SU-DHL-6 (cell line): ENCODE data around the gene DSTN.

Source experiments
- H2AFZ ChIP-seq: fragments of 200-600 bp; sonication (generic); 2 replicates; pipeline ENCODE4 v1.6.1; 2014; ENCODE audit warnings: low read depth, mild to moderate bottlenecking, moderate library complexity, mixed read lengths, antibody characterized with exemption, low read length; ENCODE audit not compliant: severe bottlenecking
- H3F3A ChIP-seq: fragments of 200-600 bp; shearing (Covaris generic); 2 replicates; pipeline ENCODE4 v1.6.0; 2016; ENCODE audit warnings: antibody characterized with exemption, mild to moderate bottlenecking; ENCODE audit not compliant: insufficient read depth
- H3K27ac ChIP-seq: fragments of 200-600 bp; sonication (generic); 2 replicates; pipeline ENCODE4 v1.5.1; 2016; ENCODE audit warnings: low read depth, mild to moderate bottlenecking, low read length, moderate library complexity, mixed read lengths
- H3K27me3 ChIP-seq: fragments of 200-600 bp; sonication (generic), shearing (Covaris generic); 2 replicates; pipeline ENCODE4 v1.6.0; 2014; ENCODE audit warnings: mild to moderate bottlenecking, low read length
- H3K36me3 ChIP-seq: fragments of 200-600 bp; sonication (generic); 2 replicates; pipeline ENCODE4 v1.6.1; 2014; ENCODE audit warnings: mild to moderate bottlenecking, low read length, mixed read lengths
- H3K4me2 ChIP-seq: fragments of 300-600, 200-600 bp; shearing (Covaris generic), sonication (generic); 2 replicates; pipeline ENCODE4 v1.6.0; 2014; ENCODE audit warnings: low read length, low read depth, mild to moderate bottlenecking; ENCODE audit not compliant: poor library complexity, severe bottlenecking
- H3K4me3 ChIP-seq: fragments of 200-600 bp; sonication (generic); 2 replicates; pipeline ENCODE4 v1.5.1; 2014; ENCODE audit warnings: antibody characterized with exemption, low read length, mild to moderate bottlenecking, mixed read lengths; ENCODE audit not compliant: insufficient read depth, poor library complexity, severe bottlenecking
- H3K79me2 ChIP-seq: fragments of 200-600 bp; sonication (generic); 2 replicates; pipeline ENCODE4 v1.6.1; 2014; ENCODE audit warnings: mild to moderate bottlenecking, low read length, moderate library complexity; ENCODE audit not compliant: insufficient read depth
- H3K9ac ChIP-seq: fragments of 200-600 bp; sonication (generic); 2 replicates; pipeline ENCODE4 v1.7.0; 2014; ENCODE audit warnings: mild to moderate bottlenecking, low read length
- H3K9me2 ChIP-seq: fragments of 200-600 bp; sonication (generic); replicated peaks from 2 replicates; pipeline ENCODE4 v1.6.1; 2014; ENCODE audit warnings: low read length; ENCODE audit not compliant: insufficient read depth
- H3K9me3 ChIP-seq: fragments of 200-600 bp; sonication (generic); 2 replicates; pipeline ENCODE4 v1.6.1; 2014; ENCODE audit warnings: low read length, mixed read lengths; ENCODE audit not compliant: insufficient read depth
- H4K20me1 ChIP-seq: fragments of 200-600 bp; sonication (generic); 2 replicates; pipeline ENCODE4 v1.6.1; 2014; ENCODE audit warnings: low read depth, mild to moderate bottlenecking, antibody characterized with exemption, low read length, moderate library complexity, mixed read lengths
- CTCF ChIP-seq: fragments of 200-600 bp; sonication (generic); IDR thresholded peaks from one replicate; pipeline ENCODE4 v1.5.1; 2017; ENCODE audit warnings: antibody characterized with exemption, mild to moderate bottlenecking, low read length, moderate library complexity; ENCODE audit not compliant: insufficient read depth, poor library complexity, severe bottlenecking
- EZH2phosphoT487 ChIP-seq: fragments of 200-600 bp; sonication (generic), shearing (Covaris generic); conservative IDR thresholded peaks from 2 replicates; pipeline ENCODE4 v1.6.1; 2018; ENCODE audit warnings: mild to moderate bottlenecking, antibody characterized with exemption, low read length, moderate library complexity, mixed read lengths

DSTN gene

GRCh38 chr20:17652411-17652810 lies 82.5 kb downstream of the DSTN start:
- Histone ChIP-seq H3K4me2 (no peak overlapping the region), H4K20me1 (no peaks in the 10 kb centered on the region), H2AFZ (no peak overlapping the region), H3K9ac (no peak overlapping the region), H3K79me2 (no peaks in the 10 kb centered on the region), H3K9me2 (no peaks in the 10 kb centered on the region), H3K27ac (no peak overlapping the region), H3F3A (no peaks in the 10 kb centered on the region), H3K27me3 (no peaks in the 10 kb centered on the region), H3K4me3 (no peak overlapping the region), H3K36me3 (no peaks in the 10 kb centered on the region), H3K9me3 (no peaks in the 10 kb centered on the region)
- TF ChIP-seq CTCF, result no peak
- no peak for TF ChIP-seq EZH2phosphoT487

GRCh38 chr20:17653835-17654648 lies 84.2 kb downstream of the DSTN start:
- H3F3A ChIP-seq, result no peaks in the 10 kb centered on the region
- no peaks in the 10 kb centered on the region for H4K20me1 ChIP-seq
- H3K4me2 ChIP-seq, result no peak overlapping the region
- no peaks in the 10 kb centered on the region for H3K9me3 ChIP-seq
- H3K9me2 ChIP-seq, result no peaks in the 10 kb centered on the region
- no peaks in the 10 kb centered on the region for H3K79me2 ChIP-seq
- H3K4me3 ChIP-seq, result no peak overlapping the region
- no peak overlapping the region for H3K27ac ChIP-seq
- H3K27me3 ChIP-seq, result no peaks in the 10 kb centered on the region
- no peak for TF ChIP-seq EZH2phosphoT487
- no peak for TF ChIP-seq CTCF
- no peak overlapping the region for H3K9ac ChIP-seq
- H3K36me3 ChIP-seq, result no peaks in the 10 kb centered on the region
- no peak overlapping the region for H2AFZ ChIP-seq

GRCh38 chr20:17654649-17655285 lies 84.9 kb downstream of the DSTN start:
- no peak overlapping the region for H3K4me3 ChIP-seq
- H2AFZ ChIP-seq, result no peak overlapping the region
- H3K27me3 ChIP-seq, result no peaks in the 10 kb centered on the region
- no peak overlapping the region for H3K4me2 ChIP-seq
- TF ChIP-seq EZH2phosphoT487, result no peak
- peak; percentile 68 for TF ChIP-seq CTCF
- H3K9me2 ChIP-seq, result no peaks in the 10 kb centered on the region
- H3K9ac ChIP-seq, result no peak overlapping the region
- H3K9me3 ChIP-seq, result no peaks in the 10 kb centered on the region
- no peaks in the 10 kb centered on the region for H3K36me3 ChIP-seq
- H4K20me1 ChIP-seq, result no peaks in the 10 kb centered on the region
- no peaks in the 10 kb centered on the region for H3F3A ChIP-seq
- H3K27ac ChIP-seq, result no peak overlapping the region
- no peaks in the 10 kb centered on the region for H3K79me2 ChIP-seq
